Prostate gland (tissue), 2 donors: ENCODE data around the gene MYADM. TPM values are rescaled to one million over a fixed set of nuclear protein-coding genes. Genes with fewer than 3 reads are reported as not detected.

Source experiments
- DNase-seq: peaks from one replicate; pipeline ENCODE4 v3.0.0-alpha.2; 2019; ENCODE audit warnings: low spot score
- H3K27ac ChIP-seq, 2 donors: fragments of 200-600 bp; sonication (generic); 2 replicates each; pipeline ENCODE4 v1.5.1; 2017 to 2019
- H3K27me3 ChIP-seq: fragments of 200-600 bp; sonication (generic); replicated peaks from 2 replicates; pipeline ENCODE4 v1.5.1; 2019; ENCODE audit not compliant: insufficient read depth
- H3K36me3 ChIP-seq, 2 donors: fragments of 200-600 bp; sonication (generic); 1 replicate in 1 of 2; 2 replicates in 1 of 2; pipeline versions ENCODE4 v1.5.1 to v1.8.1; 2017 to 2019
- H3K4me1 ChIP-seq: fragments of 200-600 bp; sonication (generic); replicated peaks from 2 replicates; pipeline ENCODE4 v1.5.1; 2019
- H3K4me3 ChIP-seq, 2 donors: fragments of 200-600 bp; sonication (generic); 2 replicates each; pipeline ENCODE4 v1.5.1; 2017 to 2019
- H3K9me3 ChIP-seq: fragments of 200-600 bp; sonication (generic); 2 replicates; pipeline ENCODE4 v1.5.1; 2017
- CTCF ChIP-seq, 4 experiments: fragments of 200-600 bp in 2 of 4; fragments of 450-650 bp in 2 of 4; sonication (generic) in 2 of 4; IDR thresholded peaks; 1 replicate in 3 of 4; 2 replicates in 1 of 4; pipeline ENCODE4 v1.5.1; 2016 to 2019; ENCODE audit warnings: antibody characterized with exemption in 4 of 4, mild to moderate bottlenecking in 2 of 4, moderate library complexity in 2 of 4
- POLR2A ChIP-seq: fragments of 450-650 bp; IDR thresholded peaks from one replicate; pipeline ENCODE4 v1.6.1; 2016; ENCODE audit warnings: antibody characterized with exemption, mild to moderate bottlenecking
- POLR2AphosphoS5 ChIP-seq: sonication (generic); formaldehyde crosslinking; IDR thresholded peaks from one replicate; pipeline ENCODE4 v1.6.1; 2017; ENCODE audit warnings: antibody characterized with exemption
- WGBS: methylation state at CpG from one replicate; pipeline ENCODE4 v1.1.5; 2018; 5-methylcytosine and 5-hydroxymethylcytosine counted together
- intact Hi-C: fragments of 100-400 bp; cut with DNase I; formaldehyde crosslinking; loops from one replicate; pipeline ENCODE4 v1.14.2; 2022
- total RNA-seq, 2 donors: library from RNA; depleted of rRNA; stranded (reverse); fragments of >200 nt; gene quantifications; one replicate each; pipeline ENCODE4 v1.1.0, GENCODE V29; 2016

MYADM gene
- total RNA-seq, 2 donors from 2014 or later = 56.4 to 96.3 TPM

GRCh38 chr19:53916004-53916403 lies 48.3 kb downstream of the MYADM start:
- H3K9me3 ChIP-seq = no peaks in the 10 kb centered on the region
- WGBS = 74% methylated on average over 6 of the region's 6 CpGs
- intact Hi-C loops = no loop called here
- H3K27me3 ChIP-seq = peaks cover 11% of the 10 kb centered on the region
- no peak for TF ChIP-seq CTCF (IDR thresholded peaks at IDR 0.05)
- no peak for TF ChIP-seq POLR2A
- TF ChIP-seq POLR2AphosphoS5 = no peak
- H3K4me1 ChIP-seq = no peaks in the 10 kb centered on the region
- no peak overlapping the region for H3K27ac ChIP-seq
- H3K36me3 ChIP-seq = no peaks in the 10 kb centered on the region
- no peak for DNase-seq
- no peak overlapping the region for H3K4me3 ChIP-seq

- intact Hi-C loops = no loop called here
- 89% methylated on average over 7 of the region's 7 CpGs for WGBS
- Histone ChIP-seq H3K36me3 (no peaks in the 10 kb centered on the region), H3K27ac (no peak overlapping the region), H3K4me3 (no peak overlapping the region), H3K27me3 (peaks cover 6% of the 10 kb centered on the region), H3K9me3 (no peaks in the 10 kb centered on the region), H3K4me1 (no peaks in the 10 kb centered on the region)
- TF ChIP-seq POLR2AphosphoS5 (no peak), CTCF (IDR thresholded peaks at IDR 0.05) (no peak), POLR2A (no peak)
- DNase-seq = no peak
These were observed 49.7 kb downstream of the MYADM start for GRCh38 chr19:53917356-53917755.

Other genes with a start within 250 kb of the MYADM start
- not detected for gene DPRX, start 235.9 kb upstream of the MYADM start, total RNA-seq
- under 1 TPM in 1 of 2 donors, not detected in 1; 0.97 TPM for gene NLRP12, start 43.6 kb upstream of the MYADM start, total RNA-seq
- under 1 TPM in 1 of 2 donors, not detected in 1; 0.97 TPM for gene PRKCG, start 14.3 kb downstream of the MYADM start, total RNA-seq
- not detected for gene CACNG7, start 41.4 kb downstream of the MYADM start, total RNA-seq
- under 1 TPM in 1 of 2 donors, not detected in 1; 0.51 TPM for gene CACNG8, start 95.1 kb downstream of the MYADM start, total RNA-seq
- 1 to 10 TPM in 1 of 2 donors, not detected in 1; 2.3 TPM for gene CACNG6, start 123.8 kb downstream of the MYADM start, total RNA-seq
- 1 to 10 TPM in 1 of 2 donors, not detected in 1; 1.6 TPM for gene VSTM1, start 196.0 kb downstream of the MYADM start, total RNA-seq
- 1 to 10 TPM in 1 of 2 donors, not detected in 1; 1.6 TPM for gene TARM1, start 213.5 kb downstream of the MYADM start, total RNA-seq
- 1 to 10 TPM in 1 of 2 donors, under 1 TPM in 1; 0.23 to 1.6 TPM for gene OSCAR, start 232.9 kb downstream of the MYADM start, total RNA-seq
- 10 to 100 TPM; 39.4 to 48.5 TPM for gene NDUFA3, start 235.0 kb downstream of the MYADM start, total RNA-seq
- 10 to 100 TPM; 30.7 to 52.0 TPM for gene TFPT, start 247.8 kb downstream of the MYADM start, total RNA-seq
- 10 to 100 TPM; 50.7 to 71.6 TPM for gene PRPF31, start 247.9 kb downstream of the MYADM start, total RNA-seq